GM12878 (cell line): ENCODE results near the gene CEP63. TPM values are rescaled to one million over a fixed set of nuclear protein-coding genes. Genes with fewer than 3 reads are reported as not detected.

Experiments used
- RAD51 ChIP-seq: fragments of 450-650 bp; IDR thresholded peaks from 2 replicates; pipeline ENCODE4 v1.6.1; 2016; ENCODE audit warnings: moderate library complexity, mild to moderate bottlenecking, inconsistent platforms
- STAT3 ChIP-seq: IDR thresholded peaks from 2 replicates; pipeline ENCODE4 v1.6.1; 2011; ENCODE audit warnings: low read depth, low read length, improper control_type of control experiment
- polyA plus RNA-seq, 11 experiments: library from polyadenylated mRNA; depleted of rRNA in 4 of 11; unstranded in 6 of 11; stranded (reverse) in 5 of 11; fragments of >200 nt; fragmentation: Nextera tagmentation in 4 of 11; fragmentation: Illumina TruSeq in 1 of 11; extraction: Ambion mirVana in 4 of 11; extraction: Trizol in 1 of 11; gene quantifications; 1 replicate in 1 of 11; 2 replicates in 10 of 11; pipeline versions ENCODE4 v1.2.1 to v1.2.3, GENCODE V29; 2011 to 2016; ENCODE audit warnings: inconsistent platforms in 2 of 11, missing spikeins in 2 of 11, low read depth in 1 of 11
- total RNA-seq, 4 experiments: library from RNA; depleted of rRNA in 3 of 4; stranded (reverse); fragments of >200 nt in 3 of 4; fragmentation: Illumina TruSeq in 1 of 4; extraction: Trizol in 1 of 4; gene quantifications; 2 replicates each; pipeline versions ENCODE4 v1.2.1 to v1.2.3, GENCODE V29; 2013 to 2021
- TF ChIP-seq, protein P1 (sequence below): fragments of 450-650 bp; IDR thresholded peaks from 2 replicates; pipeline ENCODE4 v1.6.1; 2017; ENCODE audit warnings: mild to moderate bottlenecking, moderate library complexity
- TF ChIP-seq, protein P2 (sequence below): IDR thresholded peaks from 2 replicates; pipeline ENCODE4 v1.6.1; 2012; ENCODE audit warnings: low read depth, low read length, improper control_type of control experiment
- TF ChIP-seq, protein P3 (sequence below): IDR thresholded peaks from 2 replicates; pipeline ENCODE4 v1.6.1; 2012; ENCODE audit warnings: mild to moderate bottlenecking, low read depth, low read length

The CEP63 gene
- total and polyA plus RNA-seq, 10 of the 15 experiments (the other 5 are each of a cell fraction or from before 2014, with no cell fraction given): 14.0 to 36.9 (median 26.8) TPM

DNA sequence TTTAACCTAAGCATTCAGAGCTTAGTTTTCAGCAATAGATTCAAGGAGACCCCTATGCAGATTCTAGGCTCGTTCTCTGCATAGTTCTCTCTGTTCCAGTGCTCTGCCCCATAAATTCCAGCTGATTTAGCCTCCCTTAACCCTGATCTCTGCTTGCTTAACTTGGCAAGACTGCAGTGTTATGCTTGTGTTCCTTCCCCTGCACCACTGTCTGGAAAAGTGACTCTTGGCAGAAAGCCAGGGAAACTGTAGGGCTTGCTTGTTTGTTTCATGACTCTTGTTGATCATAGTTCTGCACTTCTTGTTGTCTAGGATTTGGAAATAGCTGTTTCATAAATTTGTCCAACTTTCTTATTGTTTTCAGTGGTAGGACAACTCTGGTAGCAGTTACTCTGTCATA lies 40.2 kb upstream of the CEP63 start (continued):
- TF ChIP-seq, protein P1, sequence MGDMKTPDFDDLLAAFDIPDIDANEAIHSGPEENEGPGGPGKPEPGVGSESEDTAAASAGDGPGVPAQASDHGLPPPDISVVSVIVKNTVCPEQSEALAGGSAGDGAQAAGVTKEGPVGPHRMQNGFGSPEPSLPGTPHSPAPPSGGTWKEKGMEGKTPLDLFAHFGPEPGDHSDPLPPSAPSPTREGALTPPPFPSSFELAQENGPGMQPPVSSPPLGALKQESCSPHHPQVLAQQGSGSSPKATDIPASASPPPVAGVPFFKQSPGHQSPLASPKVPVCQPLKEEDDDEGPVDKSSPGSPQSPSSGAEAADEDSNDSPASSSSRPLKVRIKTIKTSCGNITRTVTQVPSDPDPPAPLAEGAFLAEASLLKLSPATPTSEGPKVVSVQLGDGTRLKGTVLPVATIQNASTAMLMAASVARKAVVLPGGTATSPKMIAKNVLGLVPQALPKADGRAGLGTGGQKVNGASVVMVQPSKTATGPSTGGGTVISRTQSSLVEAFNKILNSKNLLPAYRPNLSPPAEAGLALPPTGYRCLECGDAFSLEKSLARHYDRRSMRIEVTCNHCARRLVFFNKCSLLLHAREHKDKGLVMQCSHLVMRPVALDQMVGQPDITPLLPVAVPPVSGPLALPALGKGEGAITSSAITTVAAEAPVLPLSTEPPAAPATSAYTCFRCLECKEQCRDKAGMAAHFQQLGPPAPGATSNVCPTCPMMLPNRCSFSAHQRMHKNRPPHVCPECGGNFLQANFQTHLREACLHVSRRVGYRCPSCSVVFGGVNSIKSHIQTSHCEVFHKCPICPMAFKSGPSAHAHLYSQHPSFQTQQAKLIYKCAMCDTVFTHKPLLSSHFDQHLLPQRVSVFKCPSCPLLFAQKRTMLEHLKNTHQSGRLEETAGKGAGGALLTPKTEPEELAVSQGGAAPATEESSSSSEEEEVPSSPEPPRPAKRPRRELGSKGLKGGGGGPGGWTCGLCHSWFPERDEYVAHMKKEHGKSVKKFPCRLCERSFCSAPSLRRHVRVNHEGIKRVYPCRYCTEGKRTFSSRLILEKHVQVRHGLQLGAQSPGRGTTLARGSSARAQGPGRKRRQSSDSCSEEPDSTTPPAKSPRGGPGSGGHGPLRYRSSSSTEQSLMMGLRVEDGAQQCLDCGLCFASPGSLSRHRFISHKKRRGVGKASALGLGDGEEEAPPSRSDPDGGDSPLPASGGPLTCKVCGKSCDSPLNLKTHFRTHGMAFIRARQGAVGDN: no peak
- TF ChIP-seq, protein P2, sequence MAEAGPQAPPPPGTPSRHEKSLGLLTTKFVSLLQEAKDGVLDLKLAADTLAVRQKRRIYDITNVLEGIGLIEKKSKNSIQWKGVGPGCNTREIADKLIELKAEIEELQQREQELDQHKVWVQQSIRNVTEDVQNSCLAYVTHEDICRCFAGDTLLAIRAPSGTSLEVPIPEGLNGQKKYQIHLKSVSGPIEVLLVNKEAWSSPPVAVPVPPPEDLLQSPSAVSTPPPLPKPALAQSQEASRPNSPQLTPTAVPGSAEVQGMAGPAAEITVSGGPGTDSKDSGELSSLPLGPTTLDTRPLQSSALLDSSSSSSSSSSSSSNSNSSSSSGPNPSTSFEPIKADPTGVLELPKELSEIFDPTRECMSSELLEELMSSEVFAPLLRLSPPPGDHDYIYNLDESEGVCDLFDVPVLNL: no peak
- TF ChIP-seq, protein P3, sequence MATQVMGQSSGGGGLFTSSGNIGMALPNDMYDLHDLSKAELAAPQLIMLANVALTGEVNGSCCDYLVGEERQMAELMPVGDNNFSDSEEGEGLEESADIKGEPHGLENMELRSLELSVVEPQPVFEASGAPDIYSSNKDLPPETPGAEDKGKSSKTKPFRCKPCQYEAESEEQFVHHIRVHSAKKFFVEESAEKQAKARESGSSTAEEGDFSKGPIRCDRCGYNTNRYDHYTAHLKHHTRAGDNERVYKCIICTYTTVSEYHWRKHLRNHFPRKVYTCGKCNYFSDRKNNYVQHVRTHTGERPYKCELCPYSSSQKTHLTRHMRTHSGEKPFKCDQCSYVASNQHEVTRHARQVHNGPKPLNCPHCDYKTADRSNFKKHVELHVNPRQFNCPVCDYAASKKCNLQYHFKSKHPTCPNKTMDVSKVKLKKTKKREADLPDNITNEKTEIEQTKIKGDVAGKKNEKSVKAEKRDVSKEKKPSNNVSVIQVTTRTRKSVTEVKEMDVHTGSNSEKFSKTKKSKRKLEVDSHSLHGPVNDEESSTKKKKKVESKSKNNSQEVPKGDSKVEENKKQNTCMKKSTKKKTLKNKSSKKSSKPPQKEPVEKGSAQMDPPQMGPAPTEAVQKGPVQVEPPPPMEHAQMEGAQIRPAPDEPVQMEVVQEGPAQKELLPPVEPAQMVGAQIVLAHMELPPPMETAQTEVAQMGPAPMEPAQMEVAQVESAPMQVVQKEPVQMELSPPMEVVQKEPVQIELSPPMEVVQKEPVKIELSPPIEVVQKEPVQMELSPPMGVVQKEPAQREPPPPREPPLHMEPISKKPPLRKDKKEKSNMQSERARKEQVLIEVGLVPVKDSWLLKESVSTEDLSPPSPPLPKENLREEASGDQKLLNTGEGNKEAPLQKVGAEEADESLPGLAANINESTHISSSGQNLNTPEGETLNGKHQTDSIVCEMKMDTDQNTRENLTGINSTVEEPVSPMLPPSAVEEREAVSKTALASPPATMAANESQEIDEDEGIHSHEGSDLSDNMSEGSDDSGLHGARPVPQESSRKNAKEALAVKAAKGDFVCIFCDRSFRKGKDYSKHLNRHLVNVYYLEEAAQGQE: no peak
- TF ChIP-seq RAD51 (no peak), STAT3 (no peak)
- TF ChIP-seq, all 136 proteins: peak for 0
